Osteocyte (in vitro differentiated cells): ENCODE measurements around the gene ZNF793. TPM values are rescaled to one million over a fixed set of nuclear protein-coding genes. Genes with fewer than 3 reads are reported as not detected.

Experiments used
- DNase-seq: peaks from one replicate; pipeline ENCODE4 v3.0.0; 2021; ENCODE audit warnings: mixed read lengths; ENCODE audit not compliant: unreplicated experiment; ENCODE audit errors: extremely low spot score
- H3K27ac Mint-ChIP-seq: one replicate; pipeline ENCODE4 v1.8.0; 2021; ENCODE audit warnings: mild to moderate bottlenecking, mixed read lengths; ENCODE audit not compliant: unreplicated experiment
- H3K27me3 Mint-ChIP-seq: one replicate; pipeline ENCODE4 v1.8.0; 2021; ENCODE audit warnings: mixed read lengths; ENCODE audit not compliant: unreplicated experiment
- H3K36me3 Mint-ChIP-seq: one replicate; pipeline ENCODE4 v1.8.0; 2021; ENCODE audit warnings: mixed read lengths; ENCODE audit not compliant: unreplicated experiment
- H3K4me1 Mint-ChIP-seq: one replicate; pipeline ENCODE4 v1.8.0; 2021; ENCODE audit warnings: mixed read lengths; ENCODE audit not compliant: unreplicated experiment
- H3K4me3 Mint-ChIP-seq: one replicate; pipeline ENCODE4 v1.8.0; 2021; ENCODE audit warnings: mild to moderate bottlenecking, moderate library complexity, mixed read lengths; ENCODE audit not compliant: unreplicated experiment
- H3K9me3 Mint-ChIP-seq: one replicate; pipeline ENCODE4 v1.8.0; 2021; ENCODE audit warnings: mixed read lengths; ENCODE audit not compliant: unreplicated experiment
- CTCF ChIP-seq: fragments of 200-600 bp; sonication (generic); IDR thresholded peaks from 2 replicates; pipeline ENCODE4 v1.5.0; 2021; ENCODE audit warnings: antibody characterized with exemption, mild to moderate bottlenecking, moderate library complexity
- total RNA-seq: library from RNA; stranded (reverse); gene quantifications from 2 replicates; pipeline ENCODE4 v1.2.1, GENCODE V29; 2021

The ZNF793 gene
- total RNA-seq, 1 donor from 2014 or later, result 10.8 TPM

GRCh38 chr19:37519890-37520289 is 13.2 kb downstream of the ZNF793 start:
- DNase-seq, result peak; percentile 54
- Mint-ChIP-seq H3K4me3 (no peak overlapping the region), H3K27ac (no peak overlapping the region), H3K27me3 (no peaks in the 10 kb centered on the region), H3K36me3 (peaks cover 63% of the 10 kb centered on the region), H3K9me3 (peaks cover 47% of the 10 kb centered on the region), H3K4me1 (no peaks in the 10 kb centered on the region)
- TF ChIP-seq CTCF, result no peak

GRCh38 chr19:37537391-37537947 is 30.7 kb downstream of the ZNF793 start:
- Mint-ChIP-seq H3K4me1 (no peaks in the 10 kb centered on the region), H3K27me3 (no peaks in the 10 kb centered on the region), H3K9me3 (peaks cover 45% of the 10 kb centered on the region), H3K36me3 (peaks cover 60% of the 10 kb centered on the region), H3K4me3 (no peak overlapping the region), H3K27ac (no peak overlapping the region)
- DNase-seq, result no peak
- no peak for TF ChIP-seq CTCF

- H3K27ac Mint-ChIP-seq, result no peak overlapping the region
- peaks cover 26% of the 10 kb centered on the region for H3K36me3 Mint-ChIP-seq
- H3K4me1 Mint-ChIP-seq, result no peaks in the 10 kb centered on the region
- H3K27me3 Mint-ChIP-seq, result no peaks in the 10 kb centered on the region
- peaks cover 37% of the 10 kb centered on the region for H3K9me3 Mint-ChIP-seq
- no peak for TF ChIP-seq CTCF
- H3K4me3 Mint-ChIP-seq, result no peak overlapping the region
- no peak for DNase-seq
Observed at GRCh38 chr19:37551129-37551993, 44.6 kb downstream of the ZNF793 start.

GRCh38 chr19:37563518-37563917 is 56.8 kb downstream of the ZNF793 start:
- Mint-ChIP-seq H3K4me3 (no peak overlapping the region), H3K9me3 (peaks cover 55% of the 10 kb centered on the region), H3K27ac (no peak overlapping the region), H3K4me1 (no peaks in the 10 kb centered on the region), H3K27me3 (no peaks in the 10 kb centered on the region), H3K36me3 (peaks cover 71% of the 10 kb centered on the region)
- no peak for TF ChIP-seq CTCF
- DNase-seq, result no peak

- no peaks in the 10 kb centered on the region for H3K4me1 Mint-ChIP-seq
- peaks cover 60% of the 10 kb centered on the region for H3K9me3 Mint-ChIP-seq
- H3K27me3 Mint-ChIP-seq, result no peaks in the 10 kb centered on the region
- no peak for DNase-seq
- no peak overlapping the region for H3K27ac Mint-ChIP-seq
- TF ChIP-seq CTCF, result no peak
- no peak overlapping the region for H3K4me3 Mint-ChIP-seq
- peaks cover 74% of the 10 kb centered on the region for H3K36me3 Mint-ChIP-seq
Observed at GRCh38 chr19:37564624-37565369, 58.1 kb downstream of the ZNF793 start.
